K562 (cell line): ENCODE data around the gene ISG20. TPM values are rescaled to one million over a fixed set of nuclear protein-coding genes. Genes with fewer than 3 reads are reported as not detected.

Experiments used
- BCLAF1 ChIP-seq, 2 experiments: fragments of 450-650 bp in 1 of 2; IDR thresholded peaks; 2 replicates each; pipeline ENCODE4 v1.6.1; 2011 to 2017; ENCODE audit warnings: low read depth in 2 of 2, antibody characterized with exemption in 1 of 2, borderline replicate concordance in 1 of 2, low read length in 1 of 2, mild to moderate bottlenecking in 1 of 2, mixed read lengths in 1 of 2; ENCODE audit not compliant: control insufficient read depth in 1 of 2
- NEUROD1 ChIP-seq: fragments of 150-350 bp; IDR thresholded peaks from 2 replicates; pipeline ENCODE4 v1.6.1; 2014; ENCODE audit warnings: borderline replicate concordance, low read length, low read depth; ENCODE audit not compliant: partially characterized antibody
- NR2C1 ChIP-seq, 2 experiments: fragments of 450-650 bp; IDR thresholded peaks; 2 replicates each; pipeline ENCODE4 v1.6.1; 2017; ENCODE audit warnings: mild to moderate bottlenecking in 2 of 2, antibody characterized with exemption in 1 of 2, inconsistent platforms in 1 of 2, missing compliant biosample characterization in 1 of 2, missing genetic modification characterization in 1 of 2
- POLR2A ChIP-seq: fragments of 450-650 bp; conservative IDR thresholded peaks from 2 replicates; pipeline ENCODE4 v1.6.1; 2016
- RNF2 ChIP-seq: sonication (generic); IDR thresholded peaks from 2 replicates; pipeline ENCODE4 v1.6.1; 2016
- ZBTB9 ChIP-seq: fragments of 450-650 bp; formaldehyde crosslinking; IDR thresholded peaks from 2 replicates; pipeline ENCODE4 v1.4.0; 2020; ENCODE audit warnings: mild to moderate bottlenecking, moderate library complexity
- ZNF175 ChIP-seq: fragments of 200-800 bp; sonication (Bioruptor generic); IDR thresholded peaks from 2 replicates; pipeline ENCODE4 v1.6.1; 2016; ENCODE audit warnings: low read depth, mild to moderate bottlenecking, missing genetic modification characterization, missing compliant biosample characterization
- ZNF507 ChIP-seq: conservative IDR thresholded peaks from 2 replicates; pipeline ENCODE4 v1.6.1; 2017; ENCODE audit warnings: missing genetic modification characterization, missing compliant biosample characterization
- ZNF655 ChIP-seq: fragments of 250-450 bp; sonication (Bioruptor Pico); IDR thresholded peaks from 2 replicates; pipeline ENCODE4 v1.5.0; 2021
- ZNF699 ChIP-seq: fragments of 250-450 bp; sonication (Bioruptor Pico); IDR thresholded peaks from 2 replicates; pipeline ENCODE4 v1.8.0; 2021; ENCODE audit warnings: mild to moderate bottlenecking, moderate library complexity; ENCODE audit not compliant: insufficient replicate concordance
- polyA plus RNA-seq, 8 experiments: library from polyadenylated mRNA; depleted of rRNA in 4 of 8; stranded (reverse) in 5 of 8; unstranded in 3 of 8; fragments of >200 nt; fragmentation: Nextera tagmentation in 2 of 8; fragmentation: Illumina TruSeq in 1 of 8; extraction: Ambion mirVana in 2 of 8; extraction: Trizol in 1 of 8; gene quantifications; 2 replicates each; pipeline versions ENCODE4 v1.2.1 to v1.2.3, GENCODE V29; 2011 to 2014; ENCODE audit warnings: inconsistent platforms in 1 of 8, missing spikeins in 1 of 8
- total RNA-seq, 7 experiments: library from RNA; depleted of rRNA in 6 of 7; stranded (reverse); fragments of >200 nt in 6 of 7; fragmentation: Illumina TruSeq in 2 of 7; extraction: Trizol in 2 of 7; gene quantifications; 2 replicates each; pipeline versions ENCODE4 v1.2.1 to v1.2.3, GENCODE V29; 2011 to 2021; ENCODE audit warnings: low replicate concordance in 1 of 7

Gene ISG20
- total and polyA plus RNA-seq, 9 of the 15 experiments (the other 6 are each of a cell fraction or from before 2014, with no cell fraction given): 0.06 to 2.1 (median 1.00) TPM

- no peak for TF ChIP-seq BCLAF1 (IDR thresholded peaks at IDR 0.05; ENCODE audit: borderline replicate concordance in 1 of 2, control insufficient read depth in 1 of 2, low read depth in 2 of 2, low read length in 1 of 2)
- TF ChIP-seq ZNF175: no peak
- TF ChIP-seq POLR2A: no peak
- no peak for TF ChIP-seq ZBTB9 (CRISPR knock-in tag)
- no peak for TF ChIP-seq ZNF655 (CRISPR knock-in tag)
- TF ChIP-seq NEUROD1: no peak
- TF ChIP-seq ZNF507 (tag): no peak
- no peak for TF ChIP-seq NR2C1 (IDR thresholded peaks at IDR 0.05)
- no peak for TF ChIP-seq NR2C1 (tag; IDR thresholded peaks at IDR 0.05)
- no peak for TF ChIP-seq RNF2
- no peak for TF ChIP-seq ZNF699 (CRISPR knock-in tag)
Observed at GRCh38 chr15:88684345-88684744, 45.5 kb downstream of the ISG20 start (continued).
